HG02870 (cell line): Measurements from ENCODE around the gene CHPT1.
"Not testable (repeated sequence)": the region's sequence is repeated elsewhere in the genome, so short reads cannot be mapped to it uniquely, and the experiment has no call there.

Experiments used
- ATAC-seq: cut with Tn5 transposase; IDR thresholded peaks from one replicate; pipeline ENCODE4 v1.9.1; 2021; ENCODE audit warnings: mild to moderate bottlenecking, moderate library complexity; ENCODE audit not compliant: unreplicated experiment

Gene CHPT1

DNA sequence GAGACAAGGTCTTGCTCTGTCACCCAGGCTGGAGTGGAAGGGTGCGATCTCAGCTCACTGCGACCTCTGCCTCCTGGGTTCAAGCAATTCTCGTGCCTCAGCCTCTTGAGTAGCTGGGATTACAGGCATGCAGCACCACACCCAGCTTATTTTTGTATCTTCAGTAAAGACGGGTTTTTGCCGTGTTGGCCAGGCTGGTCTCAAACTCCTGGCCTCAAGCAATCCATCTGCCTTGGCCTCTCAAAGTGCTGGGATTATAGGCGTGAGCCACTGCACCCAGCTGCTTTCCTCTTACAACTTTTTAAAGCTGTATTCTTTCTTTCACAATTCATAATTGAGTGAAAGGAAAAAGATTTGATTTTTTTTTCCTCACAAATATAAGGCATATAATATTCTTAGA lies 15.8 kb upstream of the CHPT1 start:
- ATAC-seq = not testable (repeated sequence)

DNA sequence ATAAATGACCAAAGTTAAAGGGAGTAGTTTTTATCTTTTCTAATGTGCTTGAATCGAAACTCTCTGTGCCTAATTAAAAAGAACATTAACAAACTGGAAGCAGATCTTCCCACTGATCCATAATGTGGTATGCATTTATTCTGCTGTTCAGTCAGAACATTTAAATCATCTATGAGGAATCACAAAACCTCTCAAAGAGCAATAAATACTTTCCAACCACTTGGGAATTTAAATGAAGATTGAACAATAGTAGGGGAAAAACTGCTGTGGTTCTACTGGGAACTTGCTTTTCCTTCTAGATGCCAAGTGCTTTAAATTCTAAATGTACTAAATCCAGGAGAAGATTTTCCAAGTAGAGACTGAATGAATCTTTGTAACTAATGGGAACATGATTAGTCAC lies 12.3 kb upstream of the CHPT1 start:
- no peak for ATAC-seq

DNA sequence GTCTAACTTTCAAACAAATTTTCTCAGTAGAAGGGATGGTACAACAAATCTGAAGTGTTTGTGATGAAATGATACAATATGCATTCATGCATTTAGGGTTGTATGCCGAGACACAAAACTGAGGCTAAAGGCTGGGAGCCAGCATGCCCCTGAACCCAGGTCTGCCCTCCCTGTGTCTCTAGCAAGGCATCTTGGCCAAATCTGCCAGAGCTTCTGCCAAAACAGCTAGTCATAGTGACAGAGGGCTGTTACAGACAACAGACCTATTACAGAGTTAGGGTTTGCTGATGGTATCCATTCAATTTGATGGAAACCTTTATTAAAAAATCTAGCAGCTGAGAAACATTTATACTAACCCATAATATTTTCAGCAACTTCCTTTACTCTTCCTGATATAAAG lies 11.3 kb upstream of the CHPT1 start:
- no peak for ATAC-seq

DNA sequence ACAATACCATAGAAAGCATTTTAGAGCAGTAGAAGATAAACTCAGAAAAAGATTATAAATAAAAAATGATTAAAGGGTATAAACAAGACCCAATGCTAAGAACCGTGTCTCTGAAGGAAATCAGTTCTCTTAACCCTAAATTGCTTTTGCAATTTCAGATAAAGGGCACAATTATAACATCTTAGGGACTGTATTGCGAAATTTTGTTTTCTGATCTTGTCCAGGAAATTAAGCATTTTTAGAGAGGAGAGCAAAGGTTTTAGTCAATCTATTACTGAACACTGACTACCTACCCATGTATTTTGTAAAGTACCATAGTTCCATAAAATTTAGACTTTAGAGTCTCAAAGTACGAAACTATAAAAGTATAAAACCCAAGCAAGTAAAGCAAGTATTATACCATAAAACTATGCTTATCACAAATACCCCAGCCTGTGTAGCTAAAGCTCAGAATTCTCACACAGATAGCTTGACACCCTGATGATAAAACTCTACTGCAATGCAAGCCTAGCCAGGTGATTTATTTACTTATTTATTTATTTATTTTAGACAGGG lies 6.8 kb upstream of the CHPT1 start:
- ATAC-seq = no peak

DNA sequence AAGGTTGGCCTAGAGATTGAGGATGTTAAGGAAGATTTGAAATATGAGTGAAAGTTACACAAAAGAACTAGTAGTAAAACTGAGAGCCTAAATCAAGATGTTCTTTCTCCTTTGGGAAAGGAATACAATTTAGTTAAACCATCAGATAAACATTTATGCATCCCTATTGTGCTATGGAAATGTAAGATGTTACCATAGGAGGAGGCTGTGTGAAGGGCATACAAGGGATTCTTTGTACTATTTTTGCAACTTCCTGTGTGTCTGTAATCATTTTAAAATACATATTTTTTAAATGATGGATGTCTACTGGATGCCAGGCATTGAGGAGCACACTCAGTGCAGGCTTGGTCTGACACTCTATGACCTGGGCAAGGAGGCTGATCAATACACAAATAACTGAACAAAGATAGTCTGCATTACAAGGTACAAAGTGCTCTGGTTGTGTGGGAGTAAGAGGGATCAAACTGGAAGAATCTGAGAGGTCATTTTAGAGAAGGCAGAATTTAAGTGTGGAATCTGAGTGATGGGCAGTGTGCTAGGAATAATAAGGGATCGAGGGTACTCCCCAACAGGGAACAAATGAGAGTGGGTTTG lies 5.8 kb upstream of the CHPT1 start:
- no peak for ATAC-seq

DNA sequence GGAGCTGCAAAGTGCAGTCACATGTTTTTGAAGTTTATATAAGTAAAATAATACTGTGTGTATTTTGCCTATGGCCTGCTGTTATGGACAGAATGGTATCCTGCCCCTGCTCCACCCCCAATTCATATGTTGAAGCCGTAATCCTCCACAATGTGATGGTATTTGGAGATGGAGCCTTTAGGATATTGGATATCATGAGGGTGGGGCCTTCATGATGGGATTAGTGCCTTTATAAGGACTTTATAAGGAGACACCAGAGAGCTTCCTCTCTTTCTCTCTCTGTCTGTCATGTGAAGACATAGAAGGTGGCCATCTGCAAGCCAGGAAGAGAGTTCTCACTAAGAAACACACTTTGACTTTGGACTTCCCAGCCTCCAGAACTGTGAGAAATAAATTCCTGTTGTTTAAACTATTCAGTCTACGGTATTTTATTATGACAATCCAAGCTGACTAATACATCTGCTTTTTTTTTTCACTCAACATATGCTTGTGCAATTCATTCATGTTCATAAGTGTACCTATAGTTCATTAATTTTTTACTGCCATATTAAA lies 3.1 kb upstream of the CHPT1 start:
- no peak for ATAC-seq

DNA sequence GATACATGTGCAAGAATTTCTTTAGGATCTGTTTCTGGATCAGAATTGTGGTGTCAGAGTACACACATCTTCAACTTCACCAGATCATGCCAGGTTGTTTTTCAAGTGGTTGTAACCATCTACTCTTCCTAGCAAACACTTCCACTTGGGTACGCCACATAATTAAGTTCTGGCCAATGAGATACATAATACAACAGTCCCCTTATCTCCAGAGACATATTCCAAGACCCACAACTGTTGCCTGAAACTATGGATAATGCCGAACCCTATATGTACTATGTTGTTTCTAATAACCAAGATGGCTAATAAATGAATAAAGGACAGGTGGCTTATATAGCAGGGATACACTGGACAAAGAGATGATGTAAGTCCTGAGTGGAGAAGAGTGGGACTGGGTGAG lies 2.5 kb upstream of the CHPT1 start:
- no peak for ATAC-seq

DNA sequence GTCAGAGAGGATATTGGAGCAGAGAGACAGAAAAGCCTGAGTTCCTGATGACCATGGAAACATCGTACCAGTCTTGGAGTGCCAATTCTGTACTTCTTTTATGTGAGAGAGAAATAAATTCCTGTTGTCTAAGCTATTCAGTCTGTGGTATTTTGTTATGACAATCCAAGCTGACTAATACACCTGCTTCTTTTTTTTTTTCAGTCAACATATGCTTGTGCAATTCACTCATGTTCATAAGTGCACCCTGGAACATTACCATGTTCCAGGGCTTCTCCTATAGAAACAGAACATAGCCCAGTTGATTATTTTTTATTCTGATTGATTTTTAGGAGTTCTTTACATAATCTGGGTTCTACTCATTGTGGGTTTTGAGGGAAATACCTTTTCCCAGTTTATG lies 1.7 kb upstream of the CHPT1 start:
- ATAC-seq = no peak

DNA sequence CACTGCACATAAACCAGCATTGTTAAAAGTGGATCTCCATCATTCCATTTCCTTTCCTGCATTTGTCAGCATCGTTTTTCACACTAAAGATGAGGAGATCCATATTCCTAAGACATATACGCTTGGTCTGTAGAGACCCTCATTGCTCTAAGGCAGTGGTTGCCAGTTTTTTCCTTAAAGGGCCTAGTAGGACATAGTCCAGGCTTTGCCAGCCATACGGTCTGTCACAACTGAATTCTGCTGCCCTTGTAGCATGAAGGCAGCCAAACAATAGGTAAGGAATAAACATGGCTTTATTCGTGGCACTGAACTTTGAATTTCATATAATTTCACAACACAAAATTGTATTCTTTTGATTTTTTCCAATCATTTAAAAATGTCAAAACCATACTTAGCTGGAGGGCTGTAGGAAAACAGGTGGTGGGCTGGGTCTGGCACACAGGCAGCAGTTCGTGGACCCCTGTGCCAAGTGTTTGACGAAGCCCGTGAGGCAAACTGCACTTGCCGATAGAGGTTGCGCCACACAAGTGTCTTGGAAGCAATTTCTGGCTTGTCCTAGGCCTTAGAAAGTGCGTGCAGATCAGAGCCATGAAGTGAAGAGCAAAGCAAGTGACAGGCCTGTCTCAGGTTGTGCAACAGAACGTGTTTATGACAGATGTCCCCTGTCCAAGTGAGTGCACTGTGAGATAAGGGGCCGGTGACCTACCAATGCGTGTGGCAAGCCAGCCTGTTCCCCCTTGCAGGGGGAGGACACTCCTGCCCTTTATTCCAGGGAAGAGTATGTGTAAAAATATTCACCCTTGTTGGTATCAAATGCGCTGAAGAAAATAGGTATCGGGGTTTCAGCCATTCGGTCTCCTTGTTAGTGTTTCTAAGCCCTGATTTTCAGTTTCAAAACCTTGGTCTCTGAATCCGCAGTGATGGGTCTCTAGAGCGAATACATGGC lies 916 bp upstream of the CHPT1 start:
- peak; percentile 31 for ATAC-seq

DNA sequence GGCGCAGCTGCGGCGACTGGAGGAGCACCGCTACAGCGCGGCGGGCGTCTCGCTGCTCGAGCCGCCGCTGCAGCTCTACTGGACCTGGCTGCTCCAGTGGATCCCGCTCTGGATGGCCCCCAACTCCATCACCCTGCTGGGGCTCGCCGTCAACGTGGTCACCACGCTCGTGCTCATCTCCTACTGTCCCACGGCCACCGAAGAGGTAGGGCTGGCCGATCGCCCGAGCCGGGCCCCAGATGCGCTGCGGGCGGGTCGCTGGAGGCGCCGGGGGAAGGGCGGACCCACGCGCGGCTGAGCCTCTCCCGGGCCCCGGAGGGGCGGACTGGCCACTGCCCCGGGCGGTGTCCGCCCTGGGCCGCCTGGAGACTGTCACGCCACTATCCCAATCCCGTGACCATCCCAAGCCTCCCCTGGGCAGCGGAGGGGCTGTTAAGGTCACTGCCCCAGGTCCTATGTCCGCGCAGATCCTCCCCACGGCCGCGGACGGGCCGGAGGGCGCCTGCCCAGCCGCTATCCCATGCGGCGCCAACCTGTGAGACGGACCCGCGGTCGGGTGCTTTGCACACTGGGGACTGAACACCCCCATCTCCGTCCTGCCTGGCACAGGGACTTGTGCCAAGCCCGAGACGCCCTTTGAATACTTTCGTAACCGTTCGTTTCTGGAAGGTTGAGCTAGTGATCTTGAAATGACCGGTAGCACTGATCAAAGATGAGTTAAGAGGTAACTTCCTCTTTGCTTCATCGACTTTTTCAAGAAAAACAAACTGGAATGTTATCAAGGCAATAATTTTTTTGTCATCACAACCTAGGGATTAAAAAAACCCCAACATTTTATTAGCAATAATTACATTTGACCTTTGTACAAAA lies 725 bp downstream of the CHPT1 start:
- peak; percentile 32 for ATAC-seq

DNA sequence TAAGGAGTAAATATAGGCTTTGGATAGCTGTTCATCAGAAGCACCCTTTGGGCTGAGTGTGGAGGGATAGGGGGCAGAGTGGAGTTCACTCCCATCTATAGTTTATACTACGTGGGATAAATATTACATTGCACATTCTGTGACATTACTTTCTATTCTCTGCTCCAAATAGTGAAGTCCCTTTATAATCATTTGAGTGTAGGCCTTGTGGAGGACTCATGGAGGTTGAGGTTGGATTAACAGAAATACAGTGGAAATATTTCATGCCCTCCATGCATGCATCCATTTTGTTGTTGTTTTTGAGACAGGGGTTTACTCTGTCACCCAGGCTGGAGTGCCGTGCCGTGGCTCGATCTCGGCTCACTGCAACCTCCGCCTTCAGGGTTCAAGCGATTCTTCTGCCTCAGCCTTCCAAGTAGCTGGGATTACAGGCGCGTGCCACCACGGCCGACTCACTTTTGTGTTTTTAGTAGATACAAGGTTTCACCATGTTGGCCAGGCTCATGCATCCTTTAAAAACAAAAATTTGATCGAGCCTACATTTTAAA lies 1.4 kb downstream of the CHPT1 start:
- ATAC-seq = no peak

DNA sequence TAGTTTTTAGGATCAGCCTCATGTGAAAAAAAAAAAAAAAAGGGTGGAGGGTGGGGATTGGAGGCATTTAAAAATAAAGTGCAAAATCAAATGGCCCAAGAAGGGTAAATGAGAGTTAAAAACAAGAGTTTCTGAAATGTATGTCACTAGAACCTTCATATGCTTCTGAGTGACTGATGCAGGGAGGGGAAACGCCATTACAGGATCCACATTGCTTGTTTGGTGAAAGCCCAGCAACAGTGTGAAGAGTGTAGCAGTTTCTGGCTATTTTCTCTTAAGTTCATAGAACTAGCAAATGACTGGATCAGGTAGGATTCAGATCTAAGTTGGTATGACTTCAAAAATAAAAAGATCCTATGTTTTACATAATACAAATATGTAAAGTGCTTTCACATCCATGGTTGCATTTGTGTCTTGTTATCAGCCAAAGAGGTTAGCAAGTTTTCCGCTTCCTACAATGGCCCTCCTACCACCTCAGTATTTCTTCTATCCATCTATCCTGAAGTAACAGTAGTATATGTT lies 2.9 kb downstream of the CHPT1 start:
- no peak for ATAC-seq

DNA sequence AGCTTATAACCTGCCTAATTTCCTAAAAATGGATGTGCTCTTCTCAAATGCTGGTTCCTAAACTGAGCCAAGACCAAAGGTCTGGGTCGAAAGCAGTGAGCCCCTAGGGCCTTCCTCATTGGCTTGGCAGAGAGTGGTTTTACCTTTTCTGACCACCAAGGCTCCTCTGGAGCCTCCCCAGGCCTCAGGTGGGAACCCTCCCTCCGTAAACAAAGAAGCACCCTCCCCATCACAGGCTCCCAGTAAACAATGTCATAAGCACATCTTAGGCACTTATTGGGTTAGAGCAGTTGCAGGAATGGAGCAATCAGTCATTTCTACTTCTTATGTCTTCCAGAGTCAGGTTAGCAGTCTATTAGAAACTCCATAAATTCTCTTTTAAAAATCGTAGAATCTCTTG lies 6.0 kb downstream of the CHPT1 start:
- ATAC-seq = no peak

DNA sequence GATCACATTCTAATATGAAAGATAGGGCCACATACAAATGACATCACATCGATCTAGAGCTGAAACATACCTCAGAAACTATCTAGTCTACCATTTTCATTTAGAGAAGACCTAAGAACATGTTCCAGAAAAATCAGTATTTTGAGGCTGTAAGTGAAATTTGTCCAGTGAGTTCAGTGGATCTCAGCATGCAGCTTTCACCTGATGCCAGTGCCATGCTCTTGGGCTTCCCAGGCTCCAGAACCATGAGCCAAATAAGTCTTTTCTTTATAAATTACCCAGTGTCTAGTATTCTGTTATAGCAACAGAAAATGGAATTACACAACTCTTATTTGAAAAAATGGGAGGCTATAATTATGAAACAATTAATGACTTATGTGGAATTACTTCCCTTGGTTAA lies 9.0 kb downstream of the CHPT1 start:
- ATAC-seq = no peak

DNA sequence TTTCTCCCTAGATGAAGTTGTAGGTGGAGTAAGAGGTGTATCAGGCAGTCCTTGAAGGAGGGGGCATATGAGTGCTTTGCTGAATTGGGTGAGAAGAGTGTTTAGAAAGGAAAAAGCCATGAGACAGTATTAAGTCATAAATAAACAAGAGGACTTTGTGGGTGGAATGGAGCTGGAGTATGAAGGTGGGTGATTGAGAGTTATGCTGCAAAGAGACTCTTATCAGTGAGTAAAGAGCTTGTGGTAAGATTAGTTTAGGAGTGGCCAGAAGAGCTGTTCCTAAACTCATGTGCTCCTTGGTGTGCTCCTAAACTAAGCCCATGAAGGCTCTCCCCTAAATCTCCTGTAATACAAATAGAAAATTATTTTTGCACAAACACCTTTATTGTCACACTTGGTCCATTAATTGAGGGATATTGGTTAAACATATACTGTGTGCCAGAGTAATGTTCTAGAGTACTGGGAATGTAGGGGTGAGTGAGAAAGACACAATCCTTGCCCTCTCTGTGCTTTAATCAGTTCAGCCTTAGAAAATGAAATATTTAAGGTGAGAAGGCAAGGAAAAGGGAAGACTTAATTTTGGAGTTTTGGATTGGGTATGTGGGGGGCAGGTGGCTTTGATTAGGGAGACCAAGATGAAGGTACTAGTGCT lies 9.8 kb downstream of the CHPT1 start:
- ATAC-seq = no peak

DNA sequence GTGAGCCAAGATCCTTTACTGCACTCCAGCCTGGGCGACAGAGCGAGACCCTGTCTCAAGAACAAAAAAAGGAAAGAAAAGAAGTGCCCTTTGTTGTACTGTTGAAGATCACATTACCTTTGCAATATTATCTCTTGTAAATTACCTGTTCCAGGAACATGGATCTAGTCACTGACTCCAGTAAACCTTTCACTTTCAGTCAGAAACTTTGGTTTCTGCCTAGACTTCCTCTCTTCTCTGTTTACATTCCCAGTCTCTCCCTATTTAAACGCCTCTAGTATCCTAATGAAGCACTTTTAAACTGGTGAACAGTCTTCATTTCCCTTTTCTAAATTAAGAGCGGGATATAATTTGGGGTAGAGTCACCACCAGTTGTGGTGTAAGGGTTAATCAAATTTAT lies 12.8 kb downstream of the CHPT1 start:
- no peak for ATAC-seq

DNA sequence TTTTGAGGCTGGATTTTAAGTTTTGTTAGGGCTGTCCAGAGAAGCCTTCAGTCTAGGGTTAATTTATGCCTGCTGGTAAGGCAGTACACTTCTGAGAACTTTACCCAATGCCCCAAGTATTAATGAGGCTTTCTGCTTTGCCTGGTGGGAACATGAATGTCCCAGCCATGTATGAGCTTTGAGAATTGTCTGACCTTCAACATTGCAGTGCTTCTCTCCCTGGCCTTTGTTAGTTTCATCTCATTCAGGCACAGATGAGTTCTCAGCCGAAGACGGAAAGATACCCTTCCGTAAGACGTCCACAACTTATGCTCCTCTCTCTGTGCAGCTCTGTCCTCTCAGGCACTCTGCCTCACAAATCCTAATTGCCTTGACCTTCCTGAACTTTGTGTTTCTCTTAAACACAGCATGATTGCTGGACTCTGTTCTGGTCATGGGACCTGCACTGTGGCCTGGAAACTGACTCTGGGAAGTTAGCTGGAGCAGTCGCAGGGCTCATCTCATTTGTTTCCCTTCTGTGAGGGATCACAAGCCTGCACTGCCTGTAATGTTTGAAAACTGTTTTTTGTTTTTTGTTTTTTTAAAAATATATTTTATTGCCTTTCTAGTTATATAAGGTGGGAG lies 15.7 kb downstream of the CHPT1 start:
- ATAC-seq = no peak

DNA sequence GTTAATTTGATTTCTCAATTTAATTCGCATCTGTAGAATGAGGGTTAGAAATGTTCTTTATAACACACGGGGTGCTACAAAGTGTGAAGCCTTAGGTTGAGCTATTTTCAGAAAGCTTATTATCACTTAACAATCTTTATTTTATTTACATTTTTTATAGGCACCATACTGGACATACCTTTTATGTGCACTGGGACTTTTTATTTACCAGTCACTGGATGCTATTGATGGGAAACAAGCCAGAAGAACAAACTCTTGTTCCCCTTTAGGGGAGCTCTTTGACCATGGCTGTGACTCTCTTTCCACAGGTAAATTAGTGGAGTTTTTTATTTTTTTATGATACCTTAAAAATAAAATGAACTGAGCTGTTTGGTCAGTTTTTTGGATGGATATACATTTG lies 16.5 kb downstream of the CHPT1 start:
- ATAC-seq = no peak

DNA sequence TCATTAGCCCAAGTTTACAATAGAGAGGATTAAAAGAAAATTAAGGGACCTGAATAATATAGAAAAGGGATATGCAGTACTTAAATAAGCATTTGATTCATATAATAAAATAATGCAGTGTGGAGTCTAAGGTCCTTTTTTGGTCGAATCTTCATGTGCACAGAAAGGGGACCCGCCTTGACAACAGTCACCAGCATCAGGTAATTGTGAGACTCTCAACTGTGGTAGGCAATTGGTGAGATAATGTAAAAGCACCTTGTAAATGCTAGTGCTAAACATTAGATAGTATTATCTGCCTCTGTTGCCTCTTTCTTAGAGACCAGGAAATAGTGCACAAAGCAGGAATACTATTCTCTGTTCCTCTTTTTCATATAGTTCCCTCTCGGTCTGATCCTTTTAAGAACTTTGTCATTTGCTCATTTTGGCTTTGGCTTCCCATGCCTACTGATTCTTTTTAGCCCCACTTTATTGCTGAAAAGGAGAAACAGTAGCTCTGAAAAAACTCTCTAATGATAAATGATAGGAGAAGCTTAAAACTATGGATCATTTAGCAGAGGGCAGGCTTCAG lies 17.5 kb downstream of the CHPT1 start:
- no peak for ATAC-seq
